Esophagus muscularis mucosa (tissue), 4 donors: ENCODE measurements around the gene CTNNA3.

Experiments
- EP300 ChIP-seq: sonication (generic); formaldehyde crosslinking; IDR thresholded peaks from one replicate; pipeline ENCODE4 v1.6.1; 2017; ENCODE audit warnings: antibody characterized with exemption
- POLR2A ChIP-seq: fragments of 450-650 bp; IDR thresholded peaks from one replicate; pipeline ENCODE4 v1.6.1; 2017; ENCODE audit warnings: antibody characterized with exemption, moderate library complexity, mild to moderate bottlenecking, low read depth
- POLR2AphosphoS5 ChIP-seq, 2 donors: sonication (generic); formaldehyde crosslinking; IDR thresholded peaks; one replicate each; pipeline ENCODE4 v1.6.1; 2017; ENCODE audit warnings: antibody characterized with exemption in 2 of 2
- TF ChIP-seq, protein P1 (sequence below), 3 experiments: fragments of 200-600 bp in 2 of 3; fragments of 450-650 bp in 1 of 3; sonication (generic) in 2 of 3; IDR thresholded peaks; one replicate each; pipeline ENCODE4 v1.5.1; 2017 to 2019; ENCODE audit warnings: antibody characterized with exemption in 3 of 3, mild to moderate bottlenecking in 2 of 3, moderate library complexity in 1 of 3

DNA sequence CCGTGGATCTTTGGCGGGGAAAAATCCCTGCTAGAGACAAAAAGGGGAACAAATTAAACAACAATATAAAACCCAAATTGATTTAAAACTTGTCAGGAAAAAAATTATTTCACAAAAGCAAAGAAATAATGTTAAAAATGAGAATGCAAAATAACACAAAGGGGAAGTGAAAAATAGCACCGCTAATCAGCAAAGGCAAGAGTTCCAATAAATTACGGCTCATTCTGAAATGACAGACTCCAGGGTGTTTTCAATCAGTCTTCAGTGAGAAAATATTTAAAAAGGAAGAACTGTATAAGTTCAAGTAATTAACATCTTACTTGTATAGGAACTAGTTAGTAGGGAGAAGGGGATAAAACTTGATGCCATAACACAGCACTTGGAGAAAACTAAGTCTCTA lies 433.3 kb downstream of the CTNNA3 start:
- TF ChIP-seq, protein P1, sequence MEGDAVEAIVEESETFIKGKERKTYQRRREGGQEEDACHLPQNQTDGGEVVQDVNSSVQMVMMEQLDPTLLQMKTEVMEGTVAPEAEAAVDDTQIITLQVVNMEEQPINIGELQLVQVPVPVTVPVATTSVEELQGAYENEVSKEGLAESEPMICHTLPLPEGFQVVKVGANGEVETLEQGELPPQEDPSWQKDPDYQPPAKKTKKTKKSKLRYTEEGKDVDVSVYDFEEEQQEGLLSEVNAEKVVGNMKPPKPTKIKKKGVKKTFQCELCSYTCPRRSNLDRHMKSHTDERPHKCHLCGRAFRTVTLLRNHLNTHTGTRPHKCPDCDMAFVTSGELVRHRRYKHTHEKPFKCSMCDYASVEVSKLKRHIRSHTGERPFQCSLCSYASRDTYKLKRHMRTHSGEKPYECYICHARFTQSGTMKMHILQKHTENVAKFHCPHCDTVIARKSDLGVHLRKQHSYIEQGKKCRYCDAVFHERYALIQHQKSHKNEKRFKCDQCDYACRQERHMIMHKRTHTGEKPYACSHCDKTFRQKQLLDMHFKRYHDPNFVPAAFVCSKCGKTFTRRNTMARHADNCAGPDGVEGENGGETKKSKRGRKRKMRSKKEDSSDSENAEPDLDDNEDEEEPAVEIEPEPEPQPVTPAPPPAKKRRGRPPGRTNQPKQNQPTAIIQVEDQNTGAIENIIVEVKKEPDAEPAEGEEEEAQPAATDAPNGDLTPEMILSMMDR (IDR thresholded peaks at IDR 0.05) = no peak
- TF ChIP-seq POLR2AphosphoS5 (IDR thresholded peaks at IDR 0.05) = no peak
- no peak for TF ChIP-seq EP300
- no peak for TF ChIP-seq POLR2A
